Endodermal cell (in vitro differentiated cells): ENCODE measurements around the gene SERTM2. TPM values are rescaled to one million over a fixed set of nuclear protein-coding genes. Genes with fewer than 3 reads are reported as not detected.

ENCODE experiments used
- DNase-seq: peaks from one replicate; pipeline ENCODE4 v3.0.0-alpha.2; 2017
- H3K27ac ChIP-seq: 2 replicates; pipeline ENCODE4 v1.5.1; 2013; ENCODE audit warnings: mild to moderate bottlenecking, low read depth, low read length, moderate library complexity
- H3K27me3 ChIP-seq: 2 replicates; pipeline ENCODE4 v1.6.1; 2013; ENCODE audit warnings: mild to moderate bottlenecking, low read length, moderate library complexity; ENCODE audit not compliant: insufficient read depth, control insufficient read depth, poor library complexity, severe bottlenecking
- H3K36me3 ChIP-seq: 2 replicates; pipeline ENCODE4 v1.7.0; 2013; ENCODE audit warnings: mild to moderate bottlenecking, low read length, moderate library complexity; ENCODE audit not compliant: control insufficient read depth, insufficient read depth
- H3K4me1 ChIP-seq: one replicate; pipeline ENCODE4 v1.7.0; 2013; ENCODE audit warnings: low read length; ENCODE audit not compliant: control insufficient read depth, insufficient read depth
- H3K4me3 ChIP-seq: 2 replicates; pipeline ENCODE4 v1.5.1; 2013; ENCODE audit warnings: mild to moderate bottlenecking, low read length, moderate library complexity
- H3K9ac ChIP-seq: 2 replicates; pipeline ENCODE4 v1.6.1; 2013; ENCODE audit warnings: mild to moderate bottlenecking, low read length, moderate library complexity; ENCODE audit not compliant: poor library complexity, severe bottlenecking; ENCODE audit errors: extremely low read depth
- H3K9me3 ChIP-seq: 2 replicates; pipeline ENCODE4 v1.6.1; 2013; ENCODE audit warnings: mild to moderate bottlenecking, low read length, moderate library complexity; ENCODE audit not compliant: control insufficient read depth
- H3K27ac Mint-ChIP-seq: 2 replicates; pipeline ENCODE4 v1.8.0; 2020; ENCODE audit warnings: mixed read lengths
- H3K27me3 Mint-ChIP-seq: 2 replicates; pipeline ENCODE4 v1.8.0; 2021; ENCODE audit warnings: mild to moderate bottlenecking, mixed read lengths; ENCODE audit not compliant: insufficient read depth
- H3K36me3 Mint-ChIP-seq: 2 replicates; pipeline ENCODE4 v1.8.0; 2020; ENCODE audit warnings: low read depth, mixed read lengths
- H3K4me1 Mint-ChIP-seq: 2 replicates; pipeline ENCODE4 v1.8.0; 2020; ENCODE audit warnings: mixed read lengths
- H3K4me3 Mint-ChIP-seq: 2 replicates; pipeline ENCODE4 v1.8.0; 2020; ENCODE audit warnings: mild to moderate bottlenecking, moderate library complexity, mixed read lengths
- H3K9me3 Mint-ChIP-seq: 2 replicates; pipeline ENCODE4 v1.8.0; 2020; ENCODE audit warnings: mild to moderate bottlenecking, mixed read lengths
- WGBS, 2 experiments: methylation state at CpG; one replicate each; pipeline versions ENCODE4 v1.1.5 to v1.1.7; 2013; ENCODE audit warnings: missing lambda C conversion rate in 2 of 2, mixed read lengths in 1 of 2; ENCODE audit not compliant: insufficient coverage in 1 of 2, insufficient read length in 1 of 2; 5-methylcytosine and 5-hydroxymethylcytosine counted together
- total RNA-seq, 2 donors: library from RNA; stranded (reverse); fragmentation: NEBNext Ultra II Directional in 1 of 2; extraction: Animal tissue kit (Norgen Biotek cat#: 25700) in 1 of 2; gene quantifications; 2 replicates in 1 of 2; 3 replicates in 1 of 2; pipeline ENCODE4 v1.2.1, GENCODE V29; 2021
- TF ChIP-seq, protein P1 (sequence below): fragments of 200-600 bp; sonication (generic); conservative IDR thresholded peaks from 2 replicates; pipeline ENCODE4 v1.5.0; 2021; ENCODE audit warnings: antibody characterized with exemption, mild to moderate bottlenecking

Gene SERTM2
- total RNA-seq, 2 donors from 2014 or later, result 0.40 TPM; not detected in 1

GRCh38 chrX:111505783-111506182 lies 5.7 kb upstream of the SERTM2 start:
- peaks cover 9% of the 10 kb centered on the region for H3K4me1 Mint-ChIP-seq
- Histone ChIP-seq H3K4me3 (no peak overlapping the region), H3K27me3 (no peaks in the 10 kb centered on the region), H3K36me3 (no peaks in the 10 kb centered on the region), H3K27ac (no peak overlapping the region), H3K9ac (no peak overlapping the region), H3K4me1 (no peaks in the 10 kb centered on the region), H3K9me3 (no peaks in the 10 kb centered on the region)
- TF ChIP-seq, protein P1, sequence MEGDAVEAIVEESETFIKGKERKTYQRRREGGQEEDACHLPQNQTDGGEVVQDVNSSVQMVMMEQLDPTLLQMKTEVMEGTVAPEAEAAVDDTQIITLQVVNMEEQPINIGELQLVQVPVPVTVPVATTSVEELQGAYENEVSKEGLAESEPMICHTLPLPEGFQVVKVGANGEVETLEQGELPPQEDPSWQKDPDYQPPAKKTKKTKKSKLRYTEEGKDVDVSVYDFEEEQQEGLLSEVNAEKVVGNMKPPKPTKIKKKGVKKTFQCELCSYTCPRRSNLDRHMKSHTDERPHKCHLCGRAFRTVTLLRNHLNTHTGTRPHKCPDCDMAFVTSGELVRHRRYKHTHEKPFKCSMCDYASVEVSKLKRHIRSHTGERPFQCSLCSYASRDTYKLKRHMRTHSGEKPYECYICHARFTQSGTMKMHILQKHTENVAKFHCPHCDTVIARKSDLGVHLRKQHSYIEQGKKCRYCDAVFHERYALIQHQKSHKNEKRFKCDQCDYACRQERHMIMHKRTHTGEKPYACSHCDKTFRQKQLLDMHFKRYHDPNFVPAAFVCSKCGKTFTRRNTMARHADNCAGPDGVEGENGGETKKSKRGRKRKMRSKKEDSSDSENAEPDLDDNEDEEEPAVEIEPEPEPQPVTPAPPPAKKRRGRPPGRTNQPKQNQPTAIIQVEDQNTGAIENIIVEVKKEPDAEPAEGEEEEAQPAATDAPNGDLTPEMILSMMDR, result no peak
- H3K27me3 Mint-ChIP-seq, result no peaks in the 10 kb centered on the region
- no peaks in the 10 kb centered on the region for H3K9me3 Mint-ChIP-seq
- no peaks in the 10 kb centered on the region for H3K36me3 Mint-ChIP-seq
- WGBS, 2 experiments, result 100% methylated on average over 1 of the region's 2 CpGs; no CpG with 5 or more reads in 1 of the 2 experiments
- DNase-seq, result no peak
- no peak overlapping the region for H3K27ac Mint-ChIP-seq
- no peak overlapping the region for H3K4me3 Mint-ChIP-seq

DNA sequence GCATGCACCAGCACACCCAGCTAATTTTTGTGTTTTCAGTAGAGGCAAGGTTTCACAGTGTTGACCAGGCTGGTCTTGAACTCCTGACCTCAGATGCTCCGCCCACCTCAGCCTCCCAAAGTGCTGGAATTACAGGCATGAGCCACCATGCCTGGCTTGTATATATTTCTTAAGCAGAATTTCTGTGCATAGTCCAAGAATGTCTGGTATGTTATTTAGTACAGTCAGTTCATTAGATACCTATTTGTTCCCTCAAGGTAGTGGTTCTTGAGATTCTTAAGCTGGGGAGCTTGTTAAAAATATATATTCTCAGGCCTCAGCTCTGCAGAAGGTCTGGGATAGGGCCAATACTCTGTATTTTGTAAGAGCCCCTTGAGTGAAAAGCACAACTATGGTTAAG lies 4.6 kb upstream of the SERTM2 start:
- H3K27ac ChIP-seq, result no peak overlapping the region
- H3K4me1 Mint-ChIP-seq, result peaks cover 20% of the 10 kb centered on the region
- H3K9me3 ChIP-seq, result no peaks in the 10 kb centered on the region
- H3K4me1 ChIP-seq, result peaks cover 3% of the 10 kb centered on the region
- H3K27ac Mint-ChIP-seq, result no peak overlapping the region
- 67 to 91% methylated on average over 1 of the region's 1 CpG for WGBS, 2 experiments
- H3K9me3 Mint-ChIP-seq, result no peaks in the 10 kb centered on the region
- TF ChIP-seq, protein P1, result no peak
- H3K27me3 Mint-ChIP-seq, result no peaks in the 10 kb centered on the region
- DNase-seq, result no peak
- H3K27me3 ChIP-seq, result no peaks in the 10 kb centered on the region
- no peak overlapping the region for H3K4me3 ChIP-seq
- no peak overlapping the region for H3K9ac ChIP-seq
- no peaks in the 10 kb centered on the region for H3K36me3 Mint-ChIP-seq
- no peaks in the 10 kb centered on the region for H3K36me3 ChIP-seq
- no peak overlapping the region for H3K4me3 Mint-ChIP-seq

- no peak overlapping the region for H3K27ac ChIP-seq
- no peak overlapping the region for H3K4me3 Mint-ChIP-seq
- H3K27me3 ChIP-seq, result no peaks in the 10 kb centered on the region
- H3K4me3 ChIP-seq, result no peak overlapping the region
- H3K36me3 Mint-ChIP-seq, result no peaks in the 10 kb centered on the region
- no peak overlapping the region for H3K27ac Mint-ChIP-seq
- no peaks in the 10 kb centered on the region for H3K36me3 ChIP-seq
- no peak for DNase-seq
- no peak overlapping the region for H3K9ac ChIP-seq
- no peaks in the 10 kb centered on the region for H3K27me3 Mint-ChIP-seq
- peaks cover 25% of the 10 kb centered on the region for H3K4me1 Mint-ChIP-seq
- TF ChIP-seq, protein P1, result no peak
- H3K9me3 Mint-ChIP-seq, result no peaks in the 10 kb centered on the region
- no peaks in the 10 kb centered on the region for H3K9me3 ChIP-seq
- peaks cover 6% of the 10 kb centered on the region for H3K4me1 ChIP-seq
Measured at GRCh38 chrX:111507933-111508332, 3.5 kb upstream of the SERTM2 start.
